ENCODE results near the gene TOGARAM1. TPM values are rescaled to one million over a fixed set of nuclear protein-coding genes. Genes with fewer than 3 reads are reported as not detected.

The TOGARAM1 gene
- total RNA-seq, 1 experiment from 2014 or later = 20.7 TPM

DNA sequence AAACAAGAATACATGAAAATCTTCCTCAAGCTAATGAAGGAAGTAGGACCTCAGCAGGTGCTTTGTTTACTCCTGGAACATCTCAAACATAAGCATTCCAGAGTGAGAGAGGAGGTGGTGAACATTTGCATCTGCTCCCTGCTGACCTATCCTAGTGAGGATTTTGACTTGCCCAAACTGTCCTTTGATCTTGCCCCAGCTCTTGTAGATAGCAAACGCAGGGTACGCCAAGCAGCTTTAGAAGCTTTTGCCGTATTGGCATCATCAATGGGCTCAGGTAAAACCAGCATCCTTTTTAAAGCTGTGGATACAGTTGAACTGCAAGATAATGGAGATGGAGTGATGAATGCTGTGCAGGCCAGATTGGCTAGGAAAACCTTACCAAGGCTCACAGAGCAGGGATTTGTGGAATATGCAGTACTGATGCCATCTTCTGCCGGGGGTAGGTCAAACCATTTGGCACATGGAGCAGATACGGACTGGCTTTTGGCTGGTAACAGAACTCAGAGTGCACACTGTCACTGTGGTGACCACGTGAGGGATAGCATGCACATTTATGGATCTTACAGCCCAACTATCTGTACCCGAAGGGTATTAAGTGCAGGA lies 1.9 kb downstream of the TOGARAM1 start:
- peak; percentile 32 for DNase-seq (ENCODE audit: low read depth)

- no peak for DNase-seq (ENCODE audit: low read depth)
Observed at GRCh38 chr14:44966601-44967336, 4.8 kb downstream of the TOGARAM1 start.

GRCh38 chr14:44968714-44969113 lies 6.7 kb downstream of the TOGARAM1 start:
- DNase-seq (ENCODE audit: low read depth) = no peak

DNA sequence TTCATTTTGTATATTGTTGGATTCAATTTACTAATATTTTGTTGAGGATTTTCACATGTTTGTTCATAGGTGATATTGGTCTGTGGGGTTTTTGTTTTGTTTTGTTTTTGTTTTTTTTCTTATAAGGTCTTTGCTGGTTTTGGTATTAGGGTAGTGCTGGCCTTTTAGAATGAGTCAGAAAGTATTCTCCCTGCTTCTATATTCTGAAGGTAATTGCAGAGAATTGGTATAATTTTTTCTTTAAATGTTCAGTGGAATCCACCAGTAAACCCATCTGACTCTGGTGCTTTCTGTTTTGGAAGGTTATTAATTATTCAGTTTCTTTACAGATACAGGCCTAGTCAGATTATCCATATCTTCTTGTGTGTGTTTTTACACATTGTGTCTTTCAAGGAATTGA lies 8.9 kb downstream of the TOGARAM1 start:
- DNase-seq (ENCODE audit: low read depth) = no peak

- DNase-seq (ENCODE audit: low read depth) = no peak
Observed at GRCh38 chr14:44971459-44971858, 9.5 kb downstream of the TOGARAM1 start.

DNA sequence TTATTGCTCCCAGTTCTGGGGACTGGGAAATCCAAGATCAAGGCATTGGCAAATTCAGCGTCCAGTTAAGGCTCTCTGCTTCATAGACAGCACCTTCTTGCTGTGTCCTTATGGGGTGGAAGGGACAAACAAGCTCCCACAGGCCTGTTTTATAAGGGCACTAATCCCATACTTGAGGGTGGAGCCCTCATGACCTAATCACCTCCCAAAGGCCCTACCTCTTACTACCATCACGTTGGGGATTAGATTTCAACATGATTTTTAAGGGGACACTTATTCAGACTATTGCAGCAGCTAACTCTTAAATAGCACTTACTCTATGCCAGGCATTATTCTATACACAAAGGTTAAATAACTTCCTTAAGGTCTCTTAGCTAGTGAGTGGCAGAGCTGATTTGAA lies 17.3 kb downstream of the TOGARAM1 start:
- DNase-seq (ENCODE audit: low read depth) = no peak

DNA sequence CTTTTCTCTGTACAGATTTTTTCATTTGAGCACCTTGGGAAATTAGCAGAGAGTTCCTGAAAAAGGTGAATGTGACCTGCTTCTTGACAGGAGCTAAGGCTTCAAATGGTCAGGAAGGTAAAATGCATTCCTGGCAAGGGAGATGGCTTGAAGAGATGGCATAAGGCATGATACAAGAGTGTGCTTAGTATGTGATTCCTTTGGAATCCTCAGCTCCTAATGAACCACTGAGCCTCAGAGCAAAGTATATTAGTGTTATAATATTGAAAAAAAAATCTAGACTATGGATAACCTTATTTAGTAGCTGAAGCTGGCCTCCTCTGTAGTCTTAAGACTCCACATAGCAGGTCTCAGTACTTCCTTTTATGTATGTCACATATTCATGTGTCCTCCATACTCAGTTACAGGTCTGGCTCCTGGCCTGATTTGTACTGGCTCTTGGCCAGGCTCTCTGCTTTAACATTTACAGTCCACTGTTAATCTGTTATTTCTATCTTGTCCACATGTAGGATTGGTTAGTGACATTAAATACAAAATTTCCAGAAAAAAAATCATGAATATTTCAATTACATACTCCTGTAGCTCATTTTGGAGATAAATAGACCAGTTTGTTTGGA lies 17.9 kb downstream of the TOGARAM1 start:
- no peak for DNase-seq (ENCODE audit: low read depth)

DNA sequence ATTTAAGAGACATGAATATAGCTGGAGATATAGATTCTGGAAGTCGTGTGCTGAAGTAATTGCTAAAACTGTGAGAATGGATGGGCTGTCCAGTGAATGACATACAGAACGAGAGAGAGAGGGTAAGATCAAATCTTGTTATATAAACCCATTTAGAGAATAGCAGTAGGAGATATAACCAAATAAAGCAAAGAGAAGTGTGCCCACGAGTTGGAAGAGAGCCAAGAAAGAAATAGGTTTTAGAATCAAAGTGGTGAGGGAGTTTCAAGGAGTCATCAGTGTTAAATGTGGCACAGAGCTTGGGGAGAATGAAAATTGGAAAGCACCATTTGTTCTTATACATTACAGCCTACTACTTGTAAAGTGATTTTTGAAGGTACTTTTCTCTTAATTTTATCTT lies 19.2 kb downstream of the TOGARAM1 start:
- peak; percentile 21 for DNase-seq (ENCODE audit: low read depth)

GRCh38 chr14:44982594-44982993 lies 20.6 kb downstream of the TOGARAM1 start:
- no peak for DNase-seq (ENCODE audit: low read depth)

GRCh38 chr14:44988694-44989093 lies 26.7 kb downstream of the TOGARAM1 start:
- no peak for DNase-seq (ENCODE audit: low read depth)

- no peak for DNase-seq (ENCODE audit: low read depth)
Observed at GRCh38 chr14:44989497-44990440, 27.8 kb downstream of the TOGARAM1 start.

DNA sequence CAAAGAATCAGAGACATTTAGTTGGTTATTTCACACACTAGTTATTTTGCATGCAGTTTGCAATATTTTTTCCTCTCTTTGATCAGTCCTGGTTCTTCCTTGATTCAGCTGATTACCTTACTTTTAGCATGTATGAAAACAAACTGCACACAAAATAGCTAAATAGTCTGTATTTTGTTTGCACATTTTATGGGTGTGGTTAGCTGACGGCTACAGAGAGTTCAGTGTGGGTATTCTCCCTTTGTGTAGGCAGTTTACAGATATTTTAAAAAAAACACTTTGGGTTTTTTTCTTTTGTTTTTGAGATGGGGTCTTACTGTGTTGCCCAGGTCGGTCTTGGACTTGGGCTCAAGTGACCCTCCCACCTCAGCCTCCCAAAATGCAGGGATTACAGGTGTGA lies 28.5 kb downstream of the TOGARAM1 start:
- no peak for DNase-seq (ENCODE audit: low read depth)

DNA sequence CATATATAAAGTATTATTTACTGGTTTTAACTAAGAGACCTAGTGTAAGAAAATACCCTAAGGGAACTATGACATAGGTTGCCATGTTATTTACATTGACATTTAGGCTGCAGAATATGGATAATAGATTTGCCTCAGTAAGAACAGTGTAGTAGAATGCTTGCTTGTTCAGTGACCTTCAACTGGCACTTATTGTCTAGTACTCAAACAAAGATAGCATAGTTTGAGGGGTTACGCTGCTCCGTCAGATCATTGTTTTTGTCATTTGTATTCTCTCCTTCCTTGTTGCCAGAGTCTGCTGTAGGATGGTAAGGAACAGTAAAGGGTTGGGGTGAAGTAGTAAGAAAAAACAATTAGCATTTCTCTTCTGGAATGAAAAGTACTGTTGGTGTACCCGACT lies 33.2 kb downstream of the TOGARAM1 start:
- no peak for DNase-seq (ENCODE audit: low read depth)

GRCh38 chr14:44995770-44996294 lies 33.8 kb downstream of the TOGARAM1 start:
- no peak for DNase-seq (ENCODE audit: low read depth)

DNA sequence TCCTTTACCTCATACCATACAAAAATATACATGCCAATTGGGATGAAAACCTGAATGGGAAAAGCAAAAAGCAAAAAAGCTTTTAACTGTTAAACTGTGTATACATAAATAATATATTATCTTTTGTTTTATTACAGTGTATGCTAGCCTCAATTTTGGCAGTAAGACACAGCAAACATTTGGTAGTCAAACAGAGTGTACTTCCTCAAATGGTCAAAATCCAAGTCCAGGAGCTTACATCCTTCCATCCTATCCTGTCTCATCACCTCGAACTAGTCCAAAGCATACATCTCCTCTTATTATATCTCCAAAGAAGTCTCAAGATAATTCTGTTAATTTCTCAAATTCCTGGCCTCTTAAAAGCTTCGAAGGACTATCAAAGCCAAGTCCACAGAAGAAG lies 41.9 kb downstream of the TOGARAM1 start:
- no peak for DNase-seq (ENCODE audit: low read depth)

- no peak for DNase-seq (ENCODE audit: low read depth)
Observed at GRCh38 chr14:45015133-45015532, 53.1 kb downstream of the TOGARAM1 start.

GRCh38 chr14:45028107-45028626 lies 66.2 kb downstream of the TOGARAM1 start:
- no peak for DNase-seq (ENCODE audit: low read depth)

DNA sequence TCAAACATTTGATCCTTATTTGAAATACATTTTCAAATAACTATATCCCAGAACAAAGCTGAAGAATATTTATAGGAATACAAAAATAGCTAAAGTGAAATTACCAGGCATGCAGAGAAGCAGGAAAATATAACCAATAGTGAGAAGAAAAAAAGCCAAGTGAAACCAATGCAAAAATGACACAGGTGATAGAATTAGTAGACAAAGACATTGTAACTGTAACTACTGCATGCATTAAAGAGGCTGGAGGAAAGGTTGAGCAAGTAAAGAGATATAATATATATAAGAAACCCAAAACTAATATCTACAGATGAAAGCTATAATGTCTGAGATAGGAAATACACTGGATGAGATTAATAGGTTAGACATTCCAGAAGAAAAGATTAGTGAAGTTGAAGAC lies 72.7 kb downstream of the TOGARAM1 start:
- no peak for DNase-seq (ENCODE audit: low read depth)

- DNase-seq (ENCODE audit: low read depth) = no peak
Observed at GRCh38 chr14:45038256-45038655, 76.3 kb downstream of the TOGARAM1 start.

- DNase-seq (ENCODE audit: low read depth) = peak; percentile 4
Observed at GRCh38 chr14:45038865-45039264, 76.9 kb downstream of the TOGARAM1 start.

DNA sequence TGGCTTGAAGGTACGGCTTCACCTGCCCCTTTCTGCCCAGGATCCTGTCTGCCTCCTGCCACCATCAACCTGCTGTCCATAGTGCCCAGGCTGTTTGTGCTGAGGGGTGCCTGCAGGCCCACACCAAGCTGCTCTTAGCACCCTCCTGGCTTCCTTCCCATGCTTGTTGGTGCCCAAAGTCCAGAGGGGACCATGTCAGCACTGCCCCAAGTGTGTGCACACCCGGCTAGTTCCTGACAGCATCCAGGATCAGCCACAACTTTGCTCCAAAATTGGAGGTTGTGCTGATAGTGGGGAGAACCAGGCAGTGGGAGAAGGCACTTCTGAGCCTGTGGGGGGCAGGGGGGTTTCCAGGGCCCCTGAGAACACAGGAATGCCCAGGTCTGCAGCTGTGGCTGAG lies 77.4 kb downstream of the TOGARAM1 start:
- no peak for DNase-seq (ENCODE audit: low read depth)
